ELR (cell line): ENCODE measurements around the gene CBR1.

Source experiments
- DNase-seq: peaks from one replicate; pipeline ENCODE4 v3.0.0-alpha.2; 2015; ENCODE audit warnings: low read depth

CBR1 gene

DNA sequence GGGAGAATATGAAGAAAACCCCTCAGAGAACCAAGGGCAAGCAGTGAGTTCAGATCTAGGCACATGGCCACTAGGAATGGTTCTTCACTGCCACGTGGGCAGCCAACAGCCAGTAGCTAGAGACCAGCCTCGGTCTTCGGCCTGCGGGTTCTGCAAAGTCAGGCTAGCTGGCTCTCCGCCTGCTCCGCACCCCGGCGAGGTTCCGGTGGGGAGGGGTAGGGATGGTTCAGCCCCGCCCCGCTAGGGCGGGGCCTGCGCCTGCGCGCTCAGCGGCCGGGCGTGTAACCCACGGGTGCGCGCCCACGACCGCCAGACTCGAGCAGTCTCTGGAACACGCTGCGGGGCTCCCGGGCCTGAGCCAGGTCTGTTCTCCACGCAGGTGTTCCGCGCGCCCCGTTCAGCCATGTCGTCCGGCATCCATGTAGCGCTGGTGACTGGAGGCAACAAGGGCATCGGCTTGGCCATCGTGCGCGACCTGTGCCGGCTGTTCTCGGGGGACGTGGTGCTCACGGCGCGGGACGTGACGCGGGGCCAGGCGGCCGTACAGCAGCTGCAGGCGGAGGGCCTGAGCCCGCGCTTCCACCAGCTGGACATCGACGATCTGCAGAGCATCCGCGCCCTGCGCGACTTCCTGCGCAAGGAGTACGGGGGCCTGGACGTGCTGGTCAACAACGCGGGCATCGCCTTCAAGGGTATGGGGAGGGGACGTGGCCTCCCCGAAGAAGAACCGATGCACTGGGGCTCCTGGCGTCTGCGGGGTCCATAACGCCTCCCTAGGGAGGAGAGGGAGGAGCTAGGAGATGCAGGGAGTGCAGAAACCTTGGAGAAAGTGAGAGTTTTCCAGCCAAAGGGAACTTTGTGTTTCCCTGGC is at the start of gene CBR1:
Gene CBR1 (plus strand): TSS at position 312 of the 871 bp plus-strand sequence. CDS start 92 bp downstream, at position 404.
- DNase-seq, result peak; percentile 93

- DNase-seq, result no peak
These were observed 48.5 kb upstream of the CBR1 start for GRCh38 chr21:36021251-36021837.

- DNase-seq, result no peak
These were observed 47.3 kb upstream of the CBR1 start for GRCh38 chr21:36022427-36023091.

DNA sequence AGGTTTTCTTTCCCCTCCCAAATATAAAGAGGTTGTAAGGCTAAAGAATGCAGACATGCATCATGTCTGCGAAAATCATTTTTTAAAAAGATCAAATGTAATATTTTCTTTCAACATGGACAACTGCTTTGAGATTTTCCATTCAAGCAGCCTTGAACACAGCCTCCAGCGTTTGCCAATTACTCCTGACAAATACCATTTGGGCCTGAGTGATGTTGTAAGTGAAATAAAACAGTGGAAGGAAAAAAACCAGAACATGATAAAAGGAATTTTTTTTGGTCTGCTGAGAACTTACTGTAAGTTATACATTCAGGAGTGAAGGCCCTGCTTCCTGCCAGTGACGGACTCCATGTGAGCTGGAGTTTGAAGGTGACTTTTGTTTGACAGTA is 46.7 kb upstream of the CBR1 start:
- DNase-seq, result no peak

GRCh38 chr21:36024782-36025181 is 45.0 kb upstream of the CBR1 start:
- DNase-seq, result no peak

DNA sequence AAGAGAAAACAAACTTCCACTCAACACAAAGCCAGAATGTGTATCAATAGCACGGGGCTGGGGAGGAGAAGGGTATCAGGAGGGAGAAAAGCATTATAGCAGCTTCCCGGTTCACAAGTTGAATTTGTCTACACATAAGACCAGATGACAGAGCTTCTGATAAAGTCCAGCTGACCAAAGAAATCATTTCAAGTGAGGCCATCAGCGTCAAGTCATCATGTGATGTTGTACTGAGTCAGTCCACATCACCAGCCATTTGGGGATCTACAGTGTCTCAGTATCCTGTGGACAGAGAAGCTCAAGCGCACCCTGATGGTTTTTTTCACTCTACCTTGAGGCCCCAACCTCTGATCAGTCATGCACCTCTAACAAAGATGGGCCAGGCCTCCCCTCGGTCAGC is 42.5 kb upstream of the CBR1 start:
- peak; percentile 53 for DNase-seq

GRCh38 chr21:36028127-36029069 is 41.4 kb upstream of the CBR1 start:
- peak; percentile 71 for DNase-seq

DNA sequence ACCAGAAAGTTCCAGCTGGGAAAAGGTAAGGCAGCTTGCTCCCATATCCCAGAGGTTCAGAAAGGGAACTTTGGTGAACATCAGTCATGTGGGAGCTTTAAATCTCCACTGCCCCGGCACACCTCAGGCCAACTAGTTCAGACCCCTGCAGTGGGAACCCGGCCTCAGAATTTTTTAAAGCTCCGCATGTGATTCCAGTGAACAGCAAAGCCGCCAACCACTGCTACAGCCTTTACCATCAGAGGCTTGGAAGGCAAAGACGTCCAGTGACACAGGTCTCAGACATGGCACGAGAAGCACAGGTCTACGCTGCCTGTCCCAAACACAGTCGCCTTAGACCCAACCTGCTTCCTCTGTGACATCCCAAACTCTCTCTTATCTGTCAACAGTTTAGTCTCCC is 40.5 kb upstream of the CBR1 start:
- no peak for DNase-seq

DNA sequence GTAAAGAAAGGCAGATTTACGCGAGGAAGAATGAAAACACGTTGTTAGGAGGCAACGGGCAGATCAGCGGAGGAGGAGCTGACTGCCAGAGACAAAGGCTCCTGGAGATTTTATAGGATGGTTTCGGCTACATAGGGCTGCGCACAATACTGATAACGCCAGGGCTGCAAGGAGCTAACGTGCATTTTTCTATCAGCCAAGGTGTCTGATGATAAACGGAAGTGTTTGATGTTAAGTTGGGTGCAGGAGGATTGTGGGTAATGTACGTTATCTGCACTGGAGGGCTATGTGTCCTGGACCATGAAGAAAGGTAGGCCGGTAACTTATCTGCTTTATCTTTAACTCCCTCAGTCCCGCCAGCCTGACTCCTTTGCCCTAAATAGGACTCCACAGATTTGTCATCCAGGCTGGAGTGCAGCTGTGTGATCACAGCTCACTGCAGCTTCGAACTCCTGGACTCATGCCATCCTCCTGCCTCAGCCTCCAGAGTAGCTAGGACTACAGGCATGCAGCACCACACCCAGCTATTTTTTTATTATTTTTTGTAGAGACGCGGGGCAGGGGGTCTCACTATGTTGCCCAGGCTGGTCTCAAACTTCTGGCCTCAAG is 39.1 kb upstream of the CBR1 start:
- peak; percentile 20 for DNase-seq

DNA sequence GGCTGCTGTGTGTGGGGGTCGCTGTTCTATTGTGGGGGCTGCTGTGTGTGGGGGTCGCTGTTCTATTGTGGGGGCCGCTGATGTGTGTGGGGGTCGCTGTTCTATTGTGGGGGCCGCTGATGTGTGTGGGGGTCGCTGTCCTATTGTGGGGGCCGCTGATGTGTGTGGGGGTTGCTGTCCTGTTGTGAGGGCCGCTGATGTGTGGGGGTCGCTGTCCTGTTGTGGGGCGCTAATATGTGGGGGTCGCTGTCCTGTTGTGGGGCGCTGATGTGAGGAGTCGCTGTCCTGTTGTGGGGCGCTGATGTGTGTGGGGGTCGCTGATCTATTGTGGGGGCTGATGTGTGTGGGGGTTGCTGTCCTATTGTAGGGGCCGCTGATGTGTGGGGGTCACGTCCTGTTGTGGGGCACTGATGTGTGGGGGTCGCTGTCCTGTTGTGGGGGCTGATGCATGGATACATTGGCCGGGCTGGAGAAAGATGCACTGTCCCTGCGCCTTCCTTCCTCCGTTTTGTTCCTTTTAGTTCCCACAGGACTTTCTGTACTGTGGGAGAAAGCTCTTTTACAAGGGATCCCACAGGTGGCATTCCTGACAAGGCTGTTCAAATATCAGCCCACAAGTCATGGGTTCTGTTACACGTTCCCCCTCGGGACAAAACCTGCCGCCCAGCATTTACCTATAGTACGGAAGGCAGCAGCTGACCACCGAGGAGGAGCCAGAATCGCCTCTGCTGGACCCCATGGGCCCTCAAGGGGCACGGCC is 37.0 kb upstream of the CBR1 start:
- no peak for DNase-seq

GRCh38 chr21:36034211-36034913 is 35.5 kb upstream of the CBR1 start:
- no peak for DNase-seq

DNA sequence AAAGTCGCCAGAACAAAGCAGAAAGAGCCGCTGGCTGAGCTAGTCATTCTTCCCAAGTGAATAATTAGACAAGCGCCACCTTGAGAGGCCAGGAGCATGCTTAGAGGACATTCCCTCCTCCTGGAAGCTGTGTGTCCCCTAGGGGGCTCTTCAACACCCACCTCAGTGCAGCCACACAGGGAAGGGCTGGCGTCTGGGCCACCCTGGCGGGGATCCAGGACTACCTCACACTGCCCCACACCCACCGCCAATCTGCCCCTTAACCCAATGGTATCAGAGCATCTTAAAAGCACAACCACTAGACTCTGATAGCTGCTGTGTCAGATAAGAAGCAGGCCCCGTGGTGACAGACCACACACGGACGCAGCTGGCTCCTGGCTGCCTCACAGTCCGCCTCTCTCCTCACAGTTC is 34.4 kb upstream of the CBR1 start:
- DNase-seq, result no peak

- DNase-seq, result no peak
These were observed 30.9 kb upstream of the CBR1 start for GRCh38 chr21:36038701-36039497.

- DNase-seq, result no peak
These were observed 30.0 kb upstream of the CBR1 start for GRCh38 chr21:36039861-36040260.

DNA sequence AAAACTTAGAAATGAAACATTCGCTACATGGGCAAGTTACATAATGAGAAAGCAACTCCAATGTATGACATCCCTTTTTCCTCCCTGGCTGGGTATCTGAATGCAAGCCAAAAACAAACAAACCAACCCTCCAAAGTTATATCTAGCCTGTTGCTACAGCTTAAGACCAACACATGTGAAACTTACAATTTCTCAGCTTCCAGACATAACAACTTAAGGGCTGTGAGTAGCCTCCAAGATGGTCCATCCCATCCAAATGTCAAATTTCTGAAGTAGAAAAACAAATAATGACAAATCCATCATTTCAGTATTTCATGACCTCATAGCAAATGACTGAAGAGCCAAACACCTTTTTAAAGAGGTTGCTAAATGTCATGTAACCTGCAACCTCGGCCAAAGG is 29.4 kb upstream of the CBR1 start:
- no peak for DNase-seq

- DNase-seq, result no peak
These were observed 27.9 kb upstream of the CBR1 start for GRCh38 chr21:36041910-36042309.

- DNase-seq, result no peak
These were observed 25.8 kb upstream of the CBR1 start for GRCh38 chr21:36044056-36044455.

DNA sequence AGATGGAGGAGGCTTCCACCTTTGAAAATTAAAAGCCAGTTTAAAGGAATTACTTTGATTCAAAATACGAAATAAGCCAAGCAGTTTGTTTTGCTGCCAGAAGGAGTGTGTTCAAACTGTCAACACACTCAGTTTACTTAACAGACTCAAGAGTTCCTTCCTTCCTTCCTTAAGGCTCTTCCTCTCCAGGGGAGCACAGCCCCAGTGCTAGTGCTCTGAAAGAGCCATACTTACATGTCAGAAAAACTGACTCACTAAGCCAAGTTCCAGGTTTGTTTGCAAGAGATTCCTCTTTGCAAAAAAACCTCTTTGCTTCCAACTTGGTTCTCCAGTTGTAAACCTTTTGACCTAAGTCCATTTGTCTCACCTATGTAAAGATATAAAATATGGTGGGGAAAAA is 23.8 kb upstream of the CBR1 start:
- DNase-seq, result no peak

DNA sequence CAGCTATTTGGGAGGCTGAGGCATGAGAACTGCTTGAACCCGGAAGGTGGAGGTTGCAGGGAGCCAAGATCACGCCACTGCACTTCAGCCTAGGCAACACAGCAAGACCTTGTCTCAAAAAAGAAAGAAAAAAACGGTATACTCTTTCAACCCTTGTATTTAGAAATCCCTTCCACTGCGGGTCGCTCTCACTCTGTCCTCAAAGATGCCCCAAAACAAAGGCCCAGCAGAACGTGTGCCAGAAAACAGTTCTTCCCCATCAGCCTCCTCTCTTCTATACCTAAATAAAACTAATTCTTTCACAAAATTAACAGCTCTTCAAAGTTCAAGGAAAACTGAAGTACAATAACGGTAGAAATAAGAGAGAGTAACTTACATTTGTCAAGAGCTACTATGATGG is 22.7 kb upstream of the CBR1 start:
- DNase-seq, result no peak
